ENCODE data around the gene ARL17A.
"Not testable (repeated sequence)": the region's sequence is repeated elsewhere in the genome, so short reads cannot be mapped to it uniquely, and the experiment has no call there.

ARL17A gene

DNA sequence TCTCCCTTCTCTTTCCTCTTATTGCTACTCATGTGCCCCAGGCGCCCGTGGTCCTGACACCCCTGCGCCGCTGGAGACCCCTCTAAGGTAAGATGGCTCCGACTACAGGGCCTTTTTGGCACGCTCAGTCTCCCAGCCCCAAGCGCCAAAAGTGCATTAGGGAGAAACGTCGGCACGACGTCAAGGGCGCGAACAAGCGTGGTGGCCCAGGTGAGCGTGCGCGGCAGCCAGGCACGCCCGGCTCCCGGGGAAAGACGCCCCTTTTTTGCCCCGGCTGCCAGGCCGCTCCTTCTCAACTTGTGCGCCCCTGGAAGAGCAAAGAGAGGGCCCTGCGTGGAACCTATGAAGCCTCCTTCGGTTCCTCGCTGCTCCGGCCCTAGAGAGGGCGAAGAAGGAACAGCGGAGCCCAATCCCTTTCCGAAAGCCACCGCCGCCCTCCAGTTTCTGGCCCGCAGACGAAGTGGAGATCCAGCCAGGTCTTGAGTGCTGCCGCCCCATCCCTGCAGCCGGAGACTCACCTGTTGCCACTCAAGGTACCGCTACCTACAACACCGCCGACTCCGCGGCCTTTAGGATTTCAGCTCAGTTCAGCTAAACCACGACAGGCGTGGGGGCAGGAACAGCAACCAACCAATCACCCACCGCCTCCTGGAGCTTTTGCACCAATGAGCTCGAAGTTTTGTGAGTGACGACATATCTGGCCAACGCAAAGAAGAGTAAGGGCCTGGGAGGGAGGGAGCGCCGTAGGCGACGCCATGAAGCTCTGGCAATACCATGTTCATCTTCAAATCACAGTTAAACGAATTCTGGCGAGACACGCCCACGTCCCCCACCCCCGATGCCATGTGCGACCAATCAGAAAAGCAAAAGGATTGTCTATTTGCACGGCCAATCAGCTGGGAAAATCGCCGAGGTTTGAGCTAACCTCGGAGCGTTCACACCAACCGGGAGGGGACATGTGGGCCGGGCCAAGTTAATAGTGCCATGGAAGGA lies at the start of gene ARL17A:
Gene ARL17A, minus strand, starts transcription at position 609 of the 993 bp plus-strand sequence. CDS start 3,369 bp downstream, outside the sequence.
- peak; percentile 81 for DNase-seq

DNA sequence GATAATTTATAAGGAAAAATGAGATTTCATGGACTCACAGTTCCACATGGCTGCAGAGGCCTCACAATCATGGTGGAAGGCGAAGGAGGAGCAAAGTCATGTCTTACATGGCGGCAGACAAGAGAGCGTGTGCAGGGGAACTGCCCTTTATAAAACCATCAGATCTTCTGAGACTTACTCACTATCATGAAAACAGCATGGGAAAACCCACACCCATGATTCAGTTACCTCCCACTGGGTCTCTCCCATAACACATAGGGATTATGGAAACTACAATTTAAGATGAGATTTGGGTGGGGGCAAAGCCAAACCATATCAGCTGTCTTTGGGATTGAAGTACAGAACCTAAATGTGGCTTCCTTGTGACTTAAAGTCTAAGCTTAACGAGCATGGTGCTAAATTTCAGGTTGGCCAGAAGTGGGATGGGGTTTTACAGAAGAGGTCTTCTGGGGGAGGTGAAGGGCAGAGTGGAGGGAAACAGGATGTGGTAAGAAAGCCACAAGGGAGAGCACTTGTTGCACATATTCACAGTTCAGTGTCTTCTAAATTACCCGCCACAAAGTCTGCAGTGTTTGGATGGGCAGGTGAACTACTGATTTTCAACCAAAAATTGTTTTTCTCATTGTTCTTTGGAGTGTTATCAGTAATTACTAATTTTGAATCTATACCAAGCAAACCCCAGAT lies 49.4 kb upstream of the ARL17A start:
- not testable (repeated sequence) for DNase-seq

- DNase-seq, result not testable (repeated sequence)
These were observed 48.0 kb upstream of the ARL17A start for GRCh38 chr17:46627452-46627851.

- not testable (repeated sequence) for DNase-seq
These were observed 45.2 kb upstream of the ARL17A start for GRCh38 chr17:46624726-46625125.

DNA sequence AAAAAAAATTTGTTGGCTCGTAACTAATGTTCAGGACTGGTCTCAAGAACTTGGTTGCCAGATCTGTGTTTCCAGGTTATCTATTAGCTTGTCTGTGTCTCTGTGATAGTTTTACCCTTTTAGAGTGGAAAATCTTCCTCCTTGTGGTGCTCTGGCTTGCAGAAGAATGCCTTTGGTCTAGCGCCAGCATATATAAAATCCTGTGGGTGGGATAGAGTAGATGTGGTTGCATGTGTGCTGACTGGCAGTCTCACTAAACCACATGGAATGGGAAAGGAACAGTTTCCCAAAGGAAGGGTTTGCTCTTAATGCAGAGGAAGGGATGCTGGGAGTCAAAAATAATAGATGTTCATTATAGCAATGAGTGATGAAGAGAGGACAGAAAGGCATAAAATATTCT lies 44.3 kb upstream of the ARL17A start:
- DNase-seq, result not testable (repeated sequence)

DNA sequence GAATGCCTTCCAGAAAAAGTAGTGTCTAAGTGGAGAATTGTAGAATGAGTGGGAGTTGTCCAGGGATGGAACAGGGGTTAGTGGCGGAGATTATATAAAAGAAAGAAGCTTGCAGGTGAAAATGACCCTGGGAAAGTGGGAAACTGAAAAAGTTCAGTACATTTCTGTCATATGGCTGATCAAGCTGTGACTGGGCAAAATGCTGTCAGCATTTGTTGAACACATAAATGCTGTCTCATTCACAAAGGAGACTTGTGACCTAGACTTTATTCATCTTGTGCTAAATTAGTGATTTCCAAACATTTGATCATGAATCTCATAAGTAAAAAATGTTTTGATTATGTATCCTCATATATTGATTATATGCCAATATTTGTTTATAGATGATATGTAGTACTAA lies 39.5 kb upstream of the ARL17A start:
- not testable (repeated sequence) for DNase-seq

GRCh38 chr17:46617121-46617520 lies 37.6 kb upstream of the ARL17A start:
- DNase-seq, result not testable (repeated sequence)

GRCh38 chr17:46613876-46614275 lies 34.4 kb upstream of the ARL17A start:
- DNase-seq, result not testable (repeated sequence)

GRCh38 chr17:46611304-46611703 lies 31.8 kb upstream of the ARL17A start:
- not testable (repeated sequence) for DNase-seq

DNA sequence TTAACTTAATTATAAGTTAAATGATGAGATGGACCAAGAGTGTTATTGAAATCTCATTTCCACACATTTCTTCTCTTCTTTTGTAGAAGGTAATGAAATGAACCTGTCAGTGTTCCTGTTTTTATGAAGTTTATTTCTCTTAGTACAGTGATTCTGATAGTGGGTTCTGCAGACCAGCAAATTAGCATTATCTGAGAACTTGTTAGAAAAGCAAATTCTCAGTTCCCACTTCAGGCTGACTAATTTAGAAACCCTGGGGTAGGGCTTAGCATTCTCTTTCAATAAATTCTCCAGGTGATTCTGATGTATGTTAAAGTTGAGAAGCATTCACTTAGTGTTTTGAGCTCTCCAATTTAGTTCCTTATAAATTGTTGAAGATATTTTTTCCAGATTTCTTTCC lies 23.6 kb upstream of the ARL17A start:
- DNase-seq, result peak; percentile 3

GRCh38 chr17:46600767-46601166 lies 21.3 kb upstream of the ARL17A start:
- not testable (repeated sequence) for DNase-seq

DNA sequence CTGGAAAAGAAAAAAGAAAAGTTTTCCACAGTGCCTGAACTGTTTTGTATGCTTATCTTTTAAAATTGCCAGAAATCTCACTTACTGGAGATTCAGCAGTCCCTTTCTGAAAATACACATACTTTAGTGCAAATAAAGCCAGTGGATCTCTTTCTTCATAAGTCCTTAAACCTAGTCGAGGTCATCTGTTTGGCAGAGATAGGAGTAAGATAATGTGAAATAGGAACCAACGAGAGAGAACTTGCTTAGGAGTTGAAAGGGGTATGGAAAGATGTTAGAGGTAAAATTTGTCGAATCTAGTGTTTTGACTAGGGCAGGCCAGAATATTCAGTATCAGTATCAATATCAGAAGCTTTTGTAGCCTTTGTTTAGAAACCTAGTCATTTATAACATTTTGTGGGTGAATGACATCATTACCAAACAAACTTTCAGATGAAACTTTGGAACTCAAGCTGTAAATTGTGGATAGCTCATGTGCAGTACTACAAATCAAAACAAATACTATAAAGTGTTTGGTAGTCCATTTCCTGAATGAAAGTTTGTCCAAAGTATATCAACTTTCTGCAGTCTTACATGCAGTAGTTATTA lies 18.9 kb upstream of the ARL17A start:
- DNase-seq, result not testable (repeated sequence)

DNA sequence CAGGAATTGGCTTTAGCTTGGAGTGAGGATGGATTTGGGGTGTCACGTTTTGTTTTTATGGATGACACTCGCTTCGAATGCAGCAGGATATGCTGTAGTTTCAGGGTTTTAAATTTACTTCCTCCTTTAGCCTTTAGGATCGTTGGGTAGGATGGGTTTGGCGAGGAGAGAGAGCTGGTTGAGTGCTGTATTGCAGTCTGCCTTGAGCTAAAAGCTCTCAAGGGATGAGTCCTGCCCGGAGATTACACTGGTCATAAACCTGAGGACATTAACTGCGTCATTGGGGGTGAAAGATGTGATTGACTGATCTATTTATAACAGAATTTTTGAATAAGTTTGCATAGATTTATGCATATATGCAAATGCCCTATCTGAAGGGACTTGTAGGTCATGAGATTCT lies 11.8 kb upstream of the ARL17A start:
- not testable (repeated sequence) for DNase-seq

DNA sequence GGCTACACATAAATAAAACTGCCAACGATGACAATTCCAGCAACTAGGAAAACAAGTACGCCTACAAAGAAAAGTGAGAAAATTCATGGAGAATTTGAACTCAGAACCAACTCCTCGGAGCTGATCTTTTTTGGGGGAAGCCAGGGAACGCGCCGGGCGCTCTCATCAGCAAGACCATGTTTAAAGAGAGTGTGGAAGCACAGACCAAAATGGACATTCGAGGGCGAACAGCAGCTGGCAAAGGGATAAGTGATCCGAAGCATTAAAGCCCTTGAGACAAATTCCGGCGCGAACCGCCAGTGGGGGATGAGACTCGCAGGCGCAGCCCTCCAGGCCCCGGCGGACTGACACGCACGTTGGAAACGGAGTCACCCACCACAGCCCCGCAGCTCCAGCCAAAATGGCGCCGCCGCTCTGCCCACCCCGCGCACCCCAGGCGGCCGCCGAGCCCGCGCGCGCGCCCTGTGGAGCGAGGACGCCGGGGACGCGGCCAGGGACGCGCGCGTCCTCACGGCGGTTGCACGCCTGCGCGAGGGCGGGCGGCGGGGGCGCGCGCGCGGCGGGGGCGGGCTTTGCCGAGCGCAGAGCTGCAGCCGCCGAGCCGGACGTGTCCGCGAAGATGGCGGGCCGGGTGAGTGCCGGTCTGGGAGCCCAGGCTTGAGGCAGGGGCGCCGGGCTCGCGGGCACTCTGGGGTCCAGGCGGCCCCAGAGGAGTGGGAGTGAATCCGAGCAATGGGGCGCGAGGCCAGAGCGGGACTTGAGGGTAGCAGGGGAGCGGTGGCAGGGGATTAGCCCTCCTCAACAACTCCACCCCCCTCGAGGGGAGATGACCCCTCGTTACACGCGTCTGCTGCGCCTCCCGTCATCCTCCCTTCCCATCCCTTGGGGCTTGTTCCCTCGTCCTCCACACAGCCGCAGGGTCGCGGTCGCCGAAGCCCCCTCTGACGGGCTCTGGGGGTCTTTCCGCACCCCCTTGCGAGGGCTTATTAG lies 11.0 kb upstream of the ARL17A start, which contains the start of gene NSF:
Gene NSF, plus strand, starts transcription at position 513 of the 990 bp plus-strand sequence. Its CDS starts 107 bp downstream, at position 620.
- DNase-seq, result not testable (repeated sequence)

- not testable (repeated sequence) for DNase-seq
These were observed 6.0 kb upstream of the ARL17A start for GRCh38 chr17:46585444-46585843.

DNA sequence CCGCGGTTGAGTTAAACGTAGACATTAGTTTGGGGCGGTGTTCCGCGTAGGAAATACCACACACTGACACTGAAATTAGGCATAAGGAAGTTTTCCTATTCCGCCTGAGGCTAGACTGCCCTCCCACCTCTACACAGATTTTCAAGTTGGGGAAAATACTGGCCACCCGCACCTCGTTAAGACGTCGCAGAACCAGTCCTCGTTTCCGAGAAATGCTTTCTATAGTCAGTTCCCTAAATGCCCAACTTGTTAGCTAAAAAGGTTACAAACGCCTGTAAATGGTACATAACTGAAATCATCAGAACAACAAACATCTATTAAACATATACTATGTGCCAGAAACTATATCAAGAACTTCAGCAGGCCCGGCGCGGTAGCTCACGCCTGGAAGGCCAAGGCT lies 591 bp upstream of the ARL17A start:
- not testable (repeated sequence) for DNase-seq

GRCh38 chr17:46571796-46572195 lies 7.7 kb downstream of the ARL17A start:
- not testable (repeated sequence) for DNase-seq

GRCh38 chr17:46566980-46567379 lies 12.5 kb downstream of the ARL17A start:
- not testable (repeated sequence) for DNase-seq

DNA sequence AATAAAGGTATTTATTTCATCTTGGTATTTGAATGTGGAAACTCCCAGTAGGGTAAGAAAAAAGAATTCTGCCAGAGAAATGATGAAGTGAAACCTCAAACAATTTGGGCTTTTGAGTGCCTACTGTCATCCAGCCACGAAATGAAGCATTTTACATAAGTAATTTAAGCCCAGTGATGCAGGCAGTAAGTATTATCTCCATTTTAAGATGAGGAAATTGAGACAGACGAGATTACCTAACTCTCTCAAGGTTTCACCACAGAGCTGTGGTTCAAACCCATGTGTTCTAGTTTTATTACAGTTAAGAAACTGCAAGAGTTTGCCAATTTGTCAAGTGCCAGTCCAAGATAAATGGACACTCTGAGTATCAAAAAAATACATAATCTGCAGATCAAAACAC lies 13.2 kb downstream of the ARL17A start:
- DNase-seq, result not testable (repeated sequence)

- not testable (repeated sequence) for DNase-seq
These were observed 19.4 kb downstream of the ARL17A start for GRCh38 chr17:46560048-46560447.

- DNase-seq, result not testable (repeated sequence)
These were observed 20.3 kb downstream of the ARL17A start for GRCh38 chr17:46559155-46559554.

GRCh38 chr17:46548607-46549006 lies 30.9 kb downstream of the ARL17A start:
- not testable (repeated sequence) for DNase-seq
